Liver (tissue), 9 donors: ENCODE measurements around the gene DIS3L2. TPM values are rescaled to one million over a fixed set of nuclear protein-coding genes. Genes with fewer than 3 reads are reported as not detected.

Source experiments
- DNase-seq: peaks from one replicate; pipeline ENCODE4 v3.0.0-alpha.2; 2017; ENCODE audit warnings: low spot score
- H3K27ac ChIP-seq, 2 donors: one replicate each; pipeline ENCODE4 v1.7.0; 2013; ENCODE audit warnings: inconsistent platforms in 2 of 2, low read length in 2 of 2, control low read depth in 1 of 2, low read depth in 1 of 2, mild to moderate bottlenecking in 1 of 2
- H3K27me3 ChIP-seq, 4 donors: one replicate each; pipeline versions ENCODE4 v1.6.1 to v1.7.0; 2013; ENCODE audit warnings: low read length in 3 of 4, inconsistent platforms in 1 of 4, mild to moderate bottlenecking in 1 of 4, moderate library complexity in 1 of 4; ENCODE audit not compliant: control insufficient read depth in 4 of 4, insufficient read depth in 4 of 4
- H3K36me3 ChIP-seq, 4 donors: one replicate each; pipeline versions ENCODE4 v1.6.1 to v1.7.0; 2013; ENCODE audit warnings: low read length in 3 of 4, mild to moderate bottlenecking in 3 of 4, low read depth in 1 of 4, moderate library complexity in 1 of 4; ENCODE audit not compliant: control insufficient read depth in 4 of 4, insufficient read depth in 3 of 4
- H3K4me1 ChIP-seq, 4 donors: one replicate each; pipeline versions ENCODE4 v1.6.1 to v1.7.0; 2013; ENCODE audit warnings: low read length in 3 of 4, mild to moderate bottlenecking in 3 of 4, moderate library complexity in 1 of 4; ENCODE audit not compliant: control insufficient read depth in 4 of 4, insufficient read depth in 4 of 4
- H3K4me3 ChIP-seq, 3 donors: one replicate each; pipeline versions ENCODE4 v1.6.1 to v1.7.0; 2013; ENCODE audit warnings: low read length in 3 of 3, control low read depth in 1 of 3, low read depth in 1 of 3, mild to moderate bottlenecking in 1 of 3
- H3K9ac ChIP-seq, 2 donors: one replicate each; pipeline ENCODE4 v1.7.0; 2013; ENCODE audit warnings: low read length in 2 of 2, mild to moderate bottlenecking in 2 of 2, moderate library complexity in 2 of 2, control low read depth in 1 of 2, low read depth in 1 of 2
- H3K9me3 ChIP-seq, 4 donors: one replicate each; pipeline versions ENCODE4 v1.6.1 to v1.7.0; 2013; ENCODE audit warnings: low read length in 3 of 4; ENCODE audit not compliant: control insufficient read depth in 4 of 4
- EGR1 ChIP-seq, 2 donors: IDR thresholded peaks; 2 replicates each; pipeline ENCODE4 v1.6.1; 2016 to 2018; ENCODE audit warnings: antibody characterized with exemption in 2 of 2, low read depth in 2 of 2
- FOXA2 ChIP-seq: IDR thresholded peaks from 2 replicates; pipeline ENCODE4 v1.6.1; 2016; ENCODE audit warnings: antibody characterized with exemption
- GABPA ChIP-seq, 2 donors: IDR thresholded peaks in 1 of 2; conservative IDR thresholded peaks in 1 of 2; 2 replicates each; pipeline ENCODE4 v1.6.1; 2016; ENCODE audit warnings: antibody characterized with exemption in 2 of 2, mild to moderate bottlenecking in 1 of 2, moderate library complexity in 1 of 2
- HNF4A ChIP-seq, 2 donors: conservative IDR thresholded peaks; 2 replicates each; pipeline ENCODE4 v1.6.1; 2016; ENCODE audit warnings: antibody characterized with exemption in 2 of 2, mild to moderate bottlenecking in 2 of 2
- HNF4G ChIP-seq: IDR thresholded peaks from 2 replicates; pipeline ENCODE4 v1.6.1; 2016; ENCODE audit warnings: antibody characterized with exemption
- JUND ChIP-seq, 2 donors: IDR thresholded peaks; 2 replicates each; pipeline ENCODE4 v1.6.1; 2016; ENCODE audit warnings: antibody characterized with exemption in 2 of 2
- MAX ChIP-seq: IDR thresholded peaks from 2 replicates; pipeline ENCODE4 v1.6.1; 2016; ENCODE audit warnings: antibody characterized with exemption
- NR2F2 ChIP-seq: IDR thresholded peaks from 2 replicates; pipeline ENCODE4 v1.6.1; 2016; ENCODE audit warnings: antibody characterized with exemption
- RAD21 ChIP-seq, 2 donors: IDR thresholded peaks; 2 replicates each; pipeline ENCODE4 v1.6.1; 2016; ENCODE audit warnings: antibody characterized with exemption in 2 of 2, mild to moderate bottlenecking in 2 of 2
- REST ChIP-seq: IDR thresholded peaks from 2 replicates; pipeline ENCODE4 v1.6.1; 2016; ENCODE audit warnings: antibody characterized with exemption, mild to moderate bottlenecking
- RXRA ChIP-seq, 2 donors: IDR thresholded peaks; 2 replicates each; pipeline ENCODE4 v1.6.1; 2017 to 2018; ENCODE audit warnings: antibody characterized with exemption in 2 of 2, mild to moderate bottlenecking in 1 of 2
- SP1 ChIP-seq: IDR thresholded peaks from 2 replicates; pipeline ENCODE4 v1.6.1; 2018; ENCODE audit warnings: antibody characterized with exemption, mild to moderate bottlenecking
- TAF1 ChIP-seq: conservative IDR thresholded peaks from 2 replicates; pipeline ENCODE4 v1.6.1; 2016; ENCODE audit warnings: antibody characterized with exemption, mild to moderate bottlenecking
- YY1 ChIP-seq: IDR thresholded peaks from 2 replicates; pipeline ENCODE4 v1.6.1; 2016; ENCODE audit warnings: antibody characterized with exemption, mild to moderate bottlenecking
- WGBS: extraction: QIAGEN DNeasy Blood & Tissue Kit; methylation state at CpG from one replicate; pipeline ENCODE4 v1.1.7; 2013; 5-methylcytosine and 5-hydroxymethylcytosine counted together
- polyA plus RNA-seq, 2 donors: library from polyadenylated mRNA; stranded (reverse) in 1 of 2; unstranded in 1 of 2; fragments of 200-250 nt in 1 of 2; fragments of >200 nt in 1 of 2; fragmentation: Nextera tagmentation in 1 of 2; extraction: Ambion mirVana in 1 of 2; gene quantifications; one replicate each; pipeline versions ENCODE4 v1.2.1 to v1.2.3, GENCODE V29; 2013 to 2015
- total RNA-seq, 2 donors: library from RNA; depleted of rRNA; stranded (reverse); fragments of >200 nt; gene quantifications; one replicate each; pipeline ENCODE4 v1.2.3, GENCODE V29; 2014
- TF ChIP-seq, protein P1 (sequence below): IDR thresholded peaks from 2 replicates; pipeline ENCODE4 v1.6.1; 2016; ENCODE audit warnings: antibody characterized with exemption
- TF ChIP-seq, protein P2 (sequence below): fragments of 150-350 bp; IDR thresholded peaks from 2 replicates; pipeline ENCODE4 v1.5.1; 2017; ENCODE audit warnings: improper control_type of control experiment, low read depth, low read length; ENCODE audit not compliant: missing input control
- TF ChIP-seq, protein P3 (sequence below): IDR thresholded peaks from 2 replicates; pipeline ENCODE4 v1.6.1; 2016; ENCODE audit warnings: antibody characterized with exemption
- donor health status: healthy.
- donor health status: healthy.
- donor health status: healthy.
- donor health status: healthy.
- donor health status: healthy.

Gene DIS3L2
- total and polyA plus RNA-seq, 4 donors, result 5.7 to 21.5 (median 8.8) TPM

- Histone ChIP-seq H3K9ac (no peak overlapping the region), H3K27ac (no peak overlapping the region), H3K9me3 (no peaks in the 10 kb centered on the region), H3K36me3 (peaks cover 0 to 4% (median 0%) of the 10 kb centered on the region in 4 donors), H3K4me3 (no peak overlapping the region), H3K27me3 (no peaks in the 10 kb centered on the region), H3K4me1 (no peaks in the 10 kb centered on the region)
- no peak for TF ChIP-seq REST
- TF ChIP-seq, protein P1, sequence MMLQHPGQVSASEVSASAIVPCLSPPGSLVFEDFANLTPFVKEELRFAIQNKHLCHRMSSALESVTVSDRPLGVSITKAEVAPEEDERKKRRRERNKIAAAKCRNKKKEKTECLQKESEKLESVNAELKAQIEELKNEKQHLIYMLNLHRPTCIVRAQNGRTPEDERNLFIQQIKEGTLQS, result no peak
- TF ChIP-seq, protein P2, sequence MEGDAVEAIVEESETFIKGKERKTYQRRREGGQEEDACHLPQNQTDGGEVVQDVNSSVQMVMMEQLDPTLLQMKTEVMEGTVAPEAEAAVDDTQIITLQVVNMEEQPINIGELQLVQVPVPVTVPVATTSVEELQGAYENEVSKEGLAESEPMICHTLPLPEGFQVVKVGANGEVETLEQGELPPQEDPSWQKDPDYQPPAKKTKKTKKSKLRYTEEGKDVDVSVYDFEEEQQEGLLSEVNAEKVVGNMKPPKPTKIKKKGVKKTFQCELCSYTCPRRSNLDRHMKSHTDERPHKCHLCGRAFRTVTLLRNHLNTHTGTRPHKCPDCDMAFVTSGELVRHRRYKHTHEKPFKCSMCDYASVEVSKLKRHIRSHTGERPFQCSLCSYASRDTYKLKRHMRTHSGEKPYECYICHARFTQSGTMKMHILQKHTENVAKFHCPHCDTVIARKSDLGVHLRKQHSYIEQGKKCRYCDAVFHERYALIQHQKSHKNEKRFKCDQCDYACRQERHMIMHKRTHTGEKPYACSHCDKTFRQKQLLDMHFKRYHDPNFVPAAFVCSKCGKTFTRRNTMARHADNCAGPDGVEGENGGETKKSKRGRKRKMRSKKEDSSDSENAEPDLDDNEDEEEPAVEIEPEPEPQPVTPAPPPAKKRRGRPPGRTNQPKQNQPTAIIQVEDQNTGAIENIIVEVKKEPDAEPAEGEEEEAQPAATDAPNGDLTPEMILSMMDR, result peak; percentile 44
- peak; percentile 46 to 74 for TF ChIP-seq RAD21 (IDR thresholded peaks at IDR 0.05)
- WGBS, result 87% methylated on average over 9 of the region's 9 CpGs
- DNase-seq, result peak; percentile 50
These were observed 331.1 kb downstream of the DIS3L2 start for GRCh38 chr2:232292395-232293154.

- Histone ChIP-seq H3K4me3 (no peak overlapping the region), H3K4me1 (no peaks in the 10 kb centered on the region), H3K9ac (no peak overlapping the region), H3K9me3 (no peaks in the 10 kb centered on the region), H3K27ac (no peak overlapping the region), H3K36me3 (peaks cover 0 to 4% (median 0%) of the 10 kb centered on the region in 4 donors), H3K27me3 (no peaks in the 10 kb centered on the region)
- no peak for DNase-seq
- 93% methylated on average over 6 of the region's 6 CpGs for WGBS
- TF ChIP-seq YY1, result no peak
- TF ChIP-seq FOXA2, result no peak
- TF ChIP-seq RXRA (IDR thresholded peaks at IDR 0.05), result no peak
- no peak for TF ChIP-seq GABPA (IDR thresholded peaks at IDR 0.05 in 1 of 2, conservative IDR thresholded peaks at IDR 0.05 in 1 of 2)
- TF ChIP-seq RAD21 (IDR thresholded peaks at IDR 0.05), result no peak
- TF ChIP-seq, protein P3, sequence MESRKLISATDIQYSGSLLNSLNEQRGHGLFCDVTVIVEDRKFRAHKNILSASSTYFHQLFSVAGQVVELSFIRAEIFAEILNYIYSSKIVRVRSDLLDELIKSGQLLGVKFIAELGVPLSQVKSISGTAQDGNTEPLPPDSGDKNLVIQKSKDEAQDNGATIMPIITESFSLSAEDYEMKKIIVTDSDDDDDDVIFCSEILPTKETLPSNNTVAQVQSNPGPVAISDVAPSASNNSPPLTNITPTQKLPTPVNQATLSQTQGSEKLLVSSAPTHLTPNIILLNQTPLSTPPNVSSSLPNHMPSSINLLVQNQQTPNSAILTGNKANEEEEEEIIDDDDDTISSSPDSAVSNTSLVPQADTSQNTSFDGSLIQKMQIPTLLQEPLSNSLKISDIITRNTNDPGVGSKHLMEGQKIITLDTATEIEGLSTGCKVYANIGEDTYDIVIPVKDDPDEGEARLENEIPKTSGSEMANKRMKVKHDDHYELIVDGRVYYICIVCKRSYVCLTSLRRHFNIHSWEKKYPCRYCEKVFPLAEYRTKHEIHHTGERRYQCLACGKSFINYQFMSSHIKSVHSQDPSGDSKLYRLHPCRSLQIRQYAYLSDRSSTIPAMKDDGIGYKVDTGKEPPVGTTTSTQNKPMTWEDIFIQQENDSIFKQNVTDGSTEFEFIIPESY, result no peak
- TF ChIP-seq EGR1 (IDR thresholded peaks at IDR 0.05; ENCODE audit: low read depth in 2 of 2), result no peak
- no peak for TF ChIP-seq MAX
- no peak for TF ChIP-seq HNF4G
- no peak for TF ChIP-seq TAF1
- TF ChIP-seq JUND (IDR thresholded peaks at IDR 0.05), result no peak
- TF ChIP-seq SP1, result no peak
- no peak for TF ChIP-seq NR2F2
- TF ChIP-seq HNF4A (conservative IDR thresholded peaks at IDR 0.05), result no peak
- no peak for TF ChIP-seq REST
- TF ChIP-seq, protein P1, result no peak
These were observed 331.7 kb downstream of the DIS3L2 start for GRCh38 chr2:232293191-232293590.
